CD4-positive, alpha-beta memory T cell (primary cell): ENCODE measurements around the gene P3H2. TPM values are rescaled to one million over a fixed set of nuclear protein-coding genes. Genes with fewer than 3 reads are reported as not detected.
"Not testable (repeated sequence)": the region's sequence is repeated elsewhere in the genome, so short reads cannot be mapped to it uniquely, and the experiment has no call there.

Source experiments
- CTCF ChIA-PET: fragments of 350-600 bp; sonication (Branson Sonifier 250); formaldehyde crosslinking; loops from one replicate; lab custom pipeline; 2021; ENCODE audit warnings: inconsistent platforms; ENCODE audit not compliant: partially characterized antibody; lab: Charles Lee
- POLR2A ChIA-PET: fragments of 350-600 bp; sonication (Branson Sonifier 250); formaldehyde crosslinking; loops from one replicate; lab custom pipeline; 2021; ENCODE audit not compliant: partially characterized antibody; lab: Charles Lee
- DNase-seq, 5 donors: peaks; one replicate each; pipeline versions ENCODE4 v3.0.0 to v3.0.0-alpha.2; 2020 to 2022; ENCODE audit warnings: mixed read lengths in 1 of 5
- H3K27ac ChIP-seq: one replicate; pipeline ENCODE4 v1.7.0; 2013; ENCODE audit warnings: low read depth, low read length
- H3K27me3 ChIP-seq: 2 replicates; pipeline ENCODE4 v1.7.0; 2013; ENCODE audit warnings: mild to moderate bottlenecking, low read length, moderate library complexity; ENCODE audit not compliant: insufficient read depth
- H3K36me3 ChIP-seq: 2 replicates; pipeline ENCODE4 v1.7.0; 2013; ENCODE audit warnings: mild to moderate bottlenecking, low read length, moderate library complexity; ENCODE audit not compliant: insufficient read depth
- H3K4me1 ChIP-seq: 2 replicates; pipeline ENCODE4 v1.7.0; 2013; ENCODE audit warnings: mild to moderate bottlenecking, low read length, moderate library complexity; ENCODE audit not compliant: insufficient read depth
- H3K4me3 ChIP-seq, 2 donors: one replicate each; pipeline ENCODE4 v1.7.0; 2013; ENCODE audit warnings: low read length in 2 of 2, mild to moderate bottlenecking in 1 of 2
- H3K9me3 ChIP-seq, 2 donors: one replicate each; pipeline ENCODE4 v1.7.0; 2013; ENCODE audit warnings: low read length in 2 of 2, control low read depth in 1 of 2; ENCODE audit not compliant: control insufficient read depth in 1 of 2
- H3K27ac Mint-ChIP-seq, 7 donors: one replicate each; pipeline ENCODE4 v1.8.0; 2020 to 2021; ENCODE audit warnings: mixed read lengths in 7 of 7, mild to moderate bottlenecking in 6 of 7, inconsistent platforms in 3 of 7, moderate library complexity in 3 of 7
- H3K27me3 Mint-ChIP-seq, 2 donors: one replicate each; pipeline ENCODE4 v1.8.0; 2020 to 2021; ENCODE audit warnings: mixed read lengths in 2 of 2
- H3K36me3 Mint-ChIP-seq, 2 donors: one replicate each; pipeline ENCODE4 v1.8.0; 2020 to 2021; ENCODE audit warnings: mixed read lengths in 2 of 2, inconsistent platforms in 1 of 2, mild to moderate bottlenecking in 1 of 2
- H3K4me1 Mint-ChIP-seq, 4 donors: one replicate each; pipeline ENCODE4 v1.8.0; 2020 to 2021; ENCODE audit warnings: mixed read lengths in 4 of 4, mild to moderate bottlenecking in 1 of 4
- H3K4me3 Mint-ChIP-seq, 8 donors: one replicate each; pipeline ENCODE4 v1.8.0; 2020 to 2021; ENCODE audit warnings: mixed read lengths in 8 of 8, mild to moderate bottlenecking in 7 of 8, moderate library complexity in 6 of 8, inconsistent platforms in 3 of 8
- H3K9me3 Mint-ChIP-seq, 8 donors: one replicate each; pipeline ENCODE4 v1.8.0; 2020 to 2021; ENCODE audit warnings: mixed read lengths in 8 of 8, mild to moderate bottlenecking in 5 of 8, inconsistent platforms in 3 of 8, moderate library complexity in 1 of 8
- intact Hi-C: fragments of 100-400 bp; cut with micrococcal nuclease; formaldehyde crosslinking; loops from one replicate; pipeline ENCODE4 v1.15.1; 2023
- polyA plus RNA-seq, 2 donors: library from polyadenylated mRNA; unstranded; fragments of 300-500 nt; fragmentation: Illumina TruSeq; gene quantifications; one replicate each; pipeline ENCODE4 v1.2.3, GENCODE V29; 2021
- total RNA-seq, 2 experiments: library from RNA; stranded (reverse); gene quantifications; one replicate each; pipeline ENCODE4 v1.2.3, GENCODE V29; 2021

Gene P3H2
- total and polyA plus RNA-seq, 4 experiments from 2014 or later: not detected

DNA sequence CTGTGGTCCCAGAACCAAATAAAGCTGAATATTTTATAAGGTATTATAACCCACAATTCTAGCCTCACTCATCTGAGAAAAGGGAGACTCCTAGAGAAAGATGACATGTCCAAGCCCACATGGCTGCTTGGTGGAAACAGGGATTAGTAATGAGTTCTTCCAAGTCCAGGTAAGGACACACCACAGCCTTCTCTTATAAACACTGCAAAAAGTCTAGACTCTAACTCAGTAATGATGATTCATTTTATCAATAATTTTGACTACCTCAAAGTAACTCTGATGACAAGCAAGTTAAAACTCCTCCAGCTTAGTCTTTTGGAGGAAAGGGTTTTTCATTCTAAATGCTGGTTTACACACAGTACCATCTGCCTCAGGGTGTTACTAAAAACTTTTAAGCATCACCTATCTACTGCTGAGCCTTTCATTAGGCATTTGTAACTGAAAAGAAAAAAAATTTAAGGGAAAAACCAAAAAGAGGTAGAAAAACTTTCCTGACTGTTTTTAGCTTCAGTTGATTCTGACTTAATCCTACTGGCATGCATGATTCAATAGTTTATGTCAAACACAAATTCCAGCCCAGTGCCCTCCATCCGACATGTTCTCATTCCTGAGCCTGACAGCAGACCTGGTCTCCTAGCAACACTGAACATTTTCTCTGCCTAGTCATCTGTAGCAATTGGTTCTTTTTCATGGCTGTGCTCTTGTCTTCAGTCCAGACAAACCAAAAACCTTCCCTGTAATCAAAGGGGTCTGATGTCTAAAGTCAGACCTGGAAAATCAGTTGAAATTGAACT lies 43.9 kb downstream of the P3H2 start:
- no peaks in the 10 kb centered on the region for H3K4me1 Mint-ChIP-seq
- no peaks in the 10 kb centered on the region for H3K9me3 Mint-ChIP-seq
- no peak overlapping the region for H3K4me3 Mint-ChIP-seq
- H3K27ac Mint-ChIP-seq: no peak overlapping the region
- H3K27me3 Mint-ChIP-seq: peaks cover 7 to 11% of the 10 kb centered on the region in 2 donors
- H3K27ac ChIP-seq: no peak overlapping the region
- no peak overlapping the region for H3K4me3 ChIP-seq
- POLR2A ChIA-PET: no interaction called here
- no peaks in the 10 kb centered on the region for H3K36me3 Mint-ChIP-seq
- no peak for DNase-seq
- no peaks in the 10 kb centered on the region for H3K36me3 ChIP-seq
- no peaks in the 10 kb centered on the region for H3K27me3 ChIP-seq
- no peaks in the 10 kb centered on the region for H3K4me1 ChIP-seq
- H3K9me3 ChIP-seq: no peaks in the 10 kb centered on the region
- intact Hi-C loops: no loop called here
- CTCF ChIA-PET: no interaction called here

DNA sequence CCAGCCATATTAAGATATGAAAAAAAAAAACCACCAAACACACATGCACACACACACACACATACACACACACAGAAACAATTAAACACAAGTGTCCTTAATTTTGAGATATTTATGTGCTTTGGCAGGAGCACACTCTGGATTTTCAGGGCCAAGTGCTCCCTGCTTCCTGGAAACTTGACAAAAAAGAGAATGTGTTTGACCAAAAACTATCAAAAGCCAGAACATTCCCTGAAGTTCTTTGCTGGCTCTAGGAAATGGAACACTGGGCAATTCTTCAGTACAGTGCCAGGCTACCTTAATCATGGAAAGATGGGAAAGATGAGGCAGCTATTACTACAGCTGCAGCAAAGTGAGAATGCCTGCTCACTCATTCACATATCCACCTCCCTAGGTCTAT lies 44.6 kb downstream of the P3H2 start:
- intact Hi-C loops: no loop called here
- Histone ChIP-seq H3K4me1 (no peaks in the 10 kb centered on the region), H3K9me3 (no peaks in the 10 kb centered on the region), H3K4me3 (no peak overlapping the region), H3K36me3 (no peaks in the 10 kb centered on the region), H3K27me3 (no peaks in the 10 kb centered on the region), H3K27ac (no peak overlapping the region)
- Mint-ChIP-seq H3K27me3 (peaks cover 9 to 12% of the 10 kb centered on the region in 2 donors), H3K36me3 (no peaks in the 10 kb centered on the region), H3K27ac (no peak overlapping the region), H3K4me3 (no peak overlapping the region), H3K9me3 (no peaks in the 10 kb centered on the region), H3K4me1 (no peaks in the 10 kb centered on the region)
- ChIA-PET POLR2A (no interaction called here), CTCF (no interaction called here)
- DNase-seq: no peak

DNA sequence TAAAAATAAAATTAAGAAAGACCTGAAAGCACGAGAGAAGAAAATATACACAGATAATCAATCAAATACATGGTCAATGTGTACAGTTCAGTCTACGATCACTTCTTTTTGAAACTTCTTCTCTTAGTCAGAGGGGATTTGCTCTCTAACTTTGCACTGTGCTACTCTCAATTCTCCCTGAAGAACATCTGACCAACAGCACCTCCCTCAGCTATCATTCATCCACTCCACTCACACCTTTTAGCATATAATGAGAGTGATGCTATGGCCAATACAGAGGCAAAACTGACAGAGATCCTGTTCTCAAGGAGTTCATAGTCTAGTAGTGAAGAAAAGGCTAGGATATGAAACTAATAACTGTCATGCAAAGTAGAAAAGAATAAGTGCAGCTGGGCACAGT lies 45.9 kb downstream of the P3H2 start:
- Mint-ChIP-seq H3K9me3 (no peaks in the 10 kb centered on the region), H3K36me3 (no peaks in the 10 kb centered on the region), H3K27ac (no peak overlapping the region), H3K27me3 (peaks cover 9 to 13% of the 10 kb centered on the region in 2 donors), H3K4me3 (no peak overlapping the region), H3K4me1 (no peaks in the 10 kb centered on the region)
- no peaks in the 10 kb centered on the region for H3K36me3 ChIP-seq
- DNase-seq: no peak
- no peaks in the 10 kb centered on the region for H3K9me3 ChIP-seq
- intact Hi-C loops: no loop called here
- POLR2A ChIA-PET: no interaction called here
- no peak overlapping the region for H3K27ac ChIP-seq
- H3K27me3 ChIP-seq: no peaks in the 10 kb centered on the region
- no peaks in the 10 kb centered on the region for H3K4me1 ChIP-seq
- CTCF ChIA-PET: no interaction called here
- H3K4me3 ChIP-seq: no peak overlapping the region

DNA sequence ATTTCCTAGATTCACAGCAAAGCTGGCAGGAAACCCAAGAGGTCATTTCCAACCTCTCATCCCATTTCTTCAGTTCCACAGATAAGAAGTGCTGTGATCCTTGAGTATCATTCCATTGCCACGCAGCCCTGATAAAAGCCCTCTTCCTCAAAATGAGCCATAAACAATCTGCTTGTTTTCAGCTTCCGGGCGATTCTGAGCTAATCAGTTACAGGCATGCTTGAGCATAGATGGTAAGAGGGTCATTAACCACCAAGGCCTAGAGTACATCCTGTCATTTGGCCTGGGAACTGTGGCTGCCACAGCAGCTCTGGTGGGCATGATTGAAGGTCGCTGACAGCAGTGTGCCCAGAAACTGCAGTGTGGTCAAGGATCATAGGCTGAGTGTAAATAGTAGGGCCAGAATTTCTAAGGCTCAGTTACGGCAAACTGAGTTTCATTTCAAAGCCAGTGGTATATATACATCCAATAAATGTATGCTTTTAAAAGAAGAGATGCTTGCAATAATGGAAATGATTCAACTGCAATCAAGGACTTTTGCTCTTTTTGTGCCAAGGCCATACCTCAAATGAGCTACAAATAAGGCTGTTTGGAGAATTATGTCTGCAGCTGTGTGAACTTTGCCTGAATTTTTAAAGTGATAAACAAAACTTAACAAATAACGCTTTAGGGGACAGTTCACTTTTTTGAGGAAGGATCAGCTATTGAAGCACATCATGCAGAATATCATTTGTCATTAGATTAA lies 47.3 kb downstream of the P3H2 start:
- H3K4me1 Mint-ChIP-seq: no peaks in the 10 kb centered on the region
- DNase-seq: no peak
- POLR2A ChIA-PET: no interaction called here
- CTCF ChIA-PET: interaction anchor here (1.1 kb wide), 1 partner anchor 10 kb away, joined by 3 read pairs; no protein-coding TSS in a partner anchor
- Histone ChIP-seq H3K4me3 (no peak overlapping the region), H3K9me3 (no peaks in the 10 kb centered on the region), H3K36me3 (no peaks in the 10 kb centered on the region), H3K27ac (no peak overlapping the region), H3K4me1 (no peaks in the 10 kb centered on the region), H3K27me3 (no peaks in the 10 kb centered on the region)
- H3K27me3 Mint-ChIP-seq: peaks cover 9 to 13% of the 10 kb centered on the region in 2 donors
- no peaks in the 10 kb centered on the region for H3K9me3 Mint-ChIP-seq
- H3K36me3 Mint-ChIP-seq: no peaks in the 10 kb centered on the region
- intact Hi-C loops: no loop called here
- H3K4me3 Mint-ChIP-seq: no peak overlapping the region
- no peak overlapping the region for H3K27ac Mint-ChIP-seq

DNA sequence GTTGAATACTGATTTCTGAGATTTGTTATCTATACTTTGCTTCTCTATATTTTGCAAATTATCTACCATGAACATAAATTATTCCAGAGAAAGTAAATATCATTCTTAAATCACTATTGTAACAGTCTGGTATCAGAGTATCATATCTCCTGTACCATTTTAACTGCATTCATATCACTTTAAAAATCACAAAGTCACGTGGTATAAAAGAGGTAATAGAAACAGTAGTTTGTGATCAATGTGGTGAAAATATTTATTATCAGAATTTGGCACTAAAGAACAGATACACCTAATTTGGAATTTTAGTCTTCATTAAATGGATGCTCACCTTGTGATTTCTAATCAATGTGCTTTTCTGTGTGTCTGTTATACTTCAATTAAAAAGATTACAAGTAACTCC lies 47.8 kb downstream of the P3H2 start:
- H3K27me3 Mint-ChIP-seq: peaks cover 9 to 13% of the 10 kb centered on the region in 2 donors
- Histone ChIP-seq H3K4me3 (no peak overlapping the region), H3K27ac (no peak overlapping the region), H3K36me3 (no peaks in the 10 kb centered on the region), H3K27me3 (no peaks in the 10 kb centered on the region), H3K9me3 (no peaks in the 10 kb centered on the region), H3K4me1 (no peaks in the 10 kb centered on the region)
- no peaks in the 10 kb centered on the region for H3K36me3 Mint-ChIP-seq
- ChIA-PET CTCF (interaction anchor here (1.1 kb wide), 1 partner anchor 9 kb away, joined by 3 read pairs; no protein-coding TSS in a partner anchor), POLR2A (no interaction called here)
- no peak for DNase-seq
- no peak overlapping the region for H3K4me3 Mint-ChIP-seq
- intact Hi-C loops: no loop called here
- H3K4me1 Mint-ChIP-seq: no peaks in the 10 kb centered on the region
- no peak overlapping the region for H3K27ac Mint-ChIP-seq
- no peaks in the 10 kb centered on the region for H3K9me3 Mint-ChIP-seq

DNA sequence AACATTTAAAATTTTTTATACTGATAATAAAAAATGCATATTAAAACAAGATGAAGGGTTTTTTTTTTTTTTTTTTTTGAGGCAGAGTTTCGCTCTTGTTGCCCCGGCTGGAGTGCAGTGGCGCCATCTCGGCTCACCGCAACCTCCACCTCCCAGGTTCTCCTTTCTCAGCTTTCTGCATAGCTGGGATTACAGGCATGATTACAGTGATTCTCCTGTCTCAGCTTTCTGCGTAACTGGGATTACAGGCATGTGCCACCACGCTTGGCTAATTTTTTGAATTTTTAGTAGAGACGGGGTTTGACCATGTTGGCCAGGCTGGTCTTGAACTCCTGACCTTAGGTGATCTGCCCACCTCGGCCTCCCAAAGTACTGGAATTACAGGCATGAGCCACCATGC lies 48.8 kb downstream of the P3H2 start:
- intact Hi-C loops, H3K27me3 ChIP-seq, H3K9me3 ChIP-seq, H3K4me1 Mint-ChIP-seq, H3K36me3 ChIP-seq, H3K36me3 Mint-ChIP-seq, H3K4me3 Mint-ChIP-seq, H3K9me3 Mint-ChIP-seq, H3K27ac ChIP-seq, DNase-seq, POLR2A ChIA-PET, H3K4me1 ChIP-seq, H3K4me3 ChIP-seq, H3K27ac Mint-ChIP-seq: not testable (repeated sequence)
- CTCF ChIA-PET: interaction anchor here (0.7 kb wide), 2 partner anchors 66 to 109 kb away, joined by 3 read pairs; no protein-coding TSS in a partner anchor
- peaks cover 6 to 13% of the 10 kb centered on the region in 2 donors for H3K27me3 Mint-ChIP-seq

DNA sequence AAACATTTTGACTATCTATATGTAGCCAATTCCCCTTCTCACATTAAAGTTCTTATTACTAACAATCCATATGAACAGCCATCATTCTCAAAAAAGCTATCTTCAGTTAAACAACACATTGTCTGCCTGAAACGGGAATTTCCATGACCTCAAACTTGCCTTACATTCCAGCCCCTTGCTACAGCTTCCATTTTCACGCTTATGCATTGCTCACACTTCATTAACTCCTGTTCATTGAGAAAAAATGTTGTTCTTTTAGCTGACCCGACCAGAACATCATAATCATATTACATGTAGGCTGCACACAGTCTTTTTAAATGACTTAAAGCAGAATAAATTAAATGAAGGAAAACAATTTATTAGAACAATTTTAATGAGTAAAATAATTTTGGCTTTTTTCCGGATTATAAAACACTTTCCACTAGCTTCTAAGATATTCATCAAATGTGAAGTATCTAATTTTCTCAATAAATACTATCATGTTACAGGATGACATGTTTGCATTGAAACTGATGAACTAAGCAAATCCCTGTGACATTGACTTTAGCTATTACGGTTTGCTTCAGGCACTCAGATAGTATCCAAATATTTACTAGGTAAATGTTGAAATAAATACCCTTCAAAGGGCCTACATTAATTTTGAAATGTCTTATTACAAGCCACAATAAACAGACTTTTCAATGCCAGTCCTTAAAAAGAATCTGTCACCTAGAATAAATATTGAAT lies 49.9 kb downstream of the P3H2 start:
- POLR2A ChIA-PET: no interaction called here
- H3K36me3 ChIP-seq: no peaks in the 10 kb centered on the region
- no peak for DNase-seq
- Mint-ChIP-seq H3K36me3 (no peaks in the 10 kb centered on the region), H3K4me3 (no peak overlapping the region), H3K27me3 (peaks cover 6 to 9% of the 10 kb centered on the region in 2 donors), H3K4me1 (no peaks in the 10 kb centered on the region), H3K27ac (no peak overlapping the region), H3K9me3 (peaks cover 0 to 2% (median 0%) of the 10 kb centered on the region in 8 donors)
- intact Hi-C loops: no loop called here
- CTCF ChIA-PET: interaction anchor here (0.7 kb wide), 1 partner anchor 65 kb away, joined by 3 read pairs; no protein-coding TSS in a partner anchor
- no peak overlapping the region for H3K4me3 ChIP-seq
- no peak overlapping the region for H3K27ac ChIP-seq
- no peaks in the 10 kb centered on the region for H3K9me3 ChIP-seq
- H3K27me3 ChIP-seq: no peaks in the 10 kb centered on the region
- H3K4me1 ChIP-seq: no peaks in the 10 kb centered on the region
